ENCODE data around the gene CDC42BPG.

CDC42BPG gene

DNA sequence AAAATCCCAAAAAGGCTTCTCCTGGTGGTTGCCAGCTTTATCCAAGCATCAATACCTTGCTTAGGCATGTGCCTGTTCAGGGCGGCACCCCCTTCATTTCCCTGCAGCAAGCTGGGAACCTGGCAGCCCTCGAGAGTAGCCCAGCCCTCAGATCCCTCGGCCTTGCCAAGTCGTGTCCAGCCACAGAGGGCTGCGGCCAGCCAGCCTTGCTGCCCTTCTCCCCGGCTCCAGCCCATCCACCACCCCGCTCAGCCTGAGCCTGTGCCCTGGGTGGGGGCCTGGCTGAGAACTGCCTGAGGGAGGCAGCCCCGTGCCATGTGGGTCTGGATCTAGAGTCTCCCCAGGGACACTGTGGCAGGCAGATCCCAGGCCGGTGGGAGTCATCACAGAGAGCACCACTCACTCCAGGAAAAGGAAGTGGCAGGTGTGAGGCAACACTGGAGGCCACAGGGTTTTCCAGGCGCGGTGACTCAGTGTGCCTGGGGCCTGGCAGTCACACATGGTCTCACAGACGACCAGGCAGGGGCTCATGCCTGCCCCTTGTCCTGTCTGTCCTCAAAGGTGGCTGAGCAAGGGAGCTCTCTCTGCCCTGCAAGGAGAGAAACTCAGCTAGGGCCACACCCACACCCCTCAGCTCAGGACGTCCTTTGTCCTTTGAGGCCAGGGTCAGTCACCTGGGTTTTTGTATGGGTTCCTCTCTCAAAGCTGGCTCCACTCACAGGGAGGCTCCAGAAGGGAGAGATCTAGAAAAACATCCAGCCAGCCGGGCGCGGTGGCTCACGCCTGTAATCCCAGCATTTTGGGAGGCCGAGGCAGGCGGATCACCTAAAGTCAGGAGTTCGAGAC, 12.2 kb upstream of the CDC42BPG start:
- ChIA-PET CTCF (interaction anchor here (0.6 to 2.0 kb wide), 6 partner anchors 10 to 1992 kb away, joined by 3 to 6 read pairs (median 5); partner anchors contain the start of gene ARL2), POLR2A (ENCODE audit: low non-redundant PET) (interaction anchor here (0.9 to 1.4 kb wide), 3 partner anchors 8 to 20 kb away, joined by 3 to 4 read pairs (median 4); no protein-coding TSS in a partner anchor)
- TF ChIP-seq, protein P1, sequence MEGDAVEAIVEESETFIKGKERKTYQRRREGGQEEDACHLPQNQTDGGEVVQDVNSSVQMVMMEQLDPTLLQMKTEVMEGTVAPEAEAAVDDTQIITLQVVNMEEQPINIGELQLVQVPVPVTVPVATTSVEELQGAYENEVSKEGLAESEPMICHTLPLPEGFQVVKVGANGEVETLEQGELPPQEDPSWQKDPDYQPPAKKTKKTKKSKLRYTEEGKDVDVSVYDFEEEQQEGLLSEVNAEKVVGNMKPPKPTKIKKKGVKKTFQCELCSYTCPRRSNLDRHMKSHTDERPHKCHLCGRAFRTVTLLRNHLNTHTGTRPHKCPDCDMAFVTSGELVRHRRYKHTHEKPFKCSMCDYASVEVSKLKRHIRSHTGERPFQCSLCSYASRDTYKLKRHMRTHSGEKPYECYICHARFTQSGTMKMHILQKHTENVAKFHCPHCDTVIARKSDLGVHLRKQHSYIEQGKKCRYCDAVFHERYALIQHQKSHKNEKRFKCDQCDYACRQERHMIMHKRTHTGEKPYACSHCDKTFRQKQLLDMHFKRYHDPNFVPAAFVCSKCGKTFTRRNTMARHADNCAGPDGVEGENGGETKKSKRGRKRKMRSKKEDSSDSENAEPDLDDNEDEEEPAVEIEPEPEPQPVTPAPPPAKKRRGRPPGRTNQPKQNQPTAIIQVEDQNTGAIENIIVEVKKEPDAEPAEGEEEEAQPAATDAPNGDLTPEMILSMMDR (conservative IDR thresholded peaks at IDR 0.05; ENCODE audit: low read depth) = no peak
- peak; percentile 87 for DNase-seq (ENCODE audit: low spot score)
- peak overlapping the region; percentile 99 for H3K27ac ChIP-seq

DNA sequence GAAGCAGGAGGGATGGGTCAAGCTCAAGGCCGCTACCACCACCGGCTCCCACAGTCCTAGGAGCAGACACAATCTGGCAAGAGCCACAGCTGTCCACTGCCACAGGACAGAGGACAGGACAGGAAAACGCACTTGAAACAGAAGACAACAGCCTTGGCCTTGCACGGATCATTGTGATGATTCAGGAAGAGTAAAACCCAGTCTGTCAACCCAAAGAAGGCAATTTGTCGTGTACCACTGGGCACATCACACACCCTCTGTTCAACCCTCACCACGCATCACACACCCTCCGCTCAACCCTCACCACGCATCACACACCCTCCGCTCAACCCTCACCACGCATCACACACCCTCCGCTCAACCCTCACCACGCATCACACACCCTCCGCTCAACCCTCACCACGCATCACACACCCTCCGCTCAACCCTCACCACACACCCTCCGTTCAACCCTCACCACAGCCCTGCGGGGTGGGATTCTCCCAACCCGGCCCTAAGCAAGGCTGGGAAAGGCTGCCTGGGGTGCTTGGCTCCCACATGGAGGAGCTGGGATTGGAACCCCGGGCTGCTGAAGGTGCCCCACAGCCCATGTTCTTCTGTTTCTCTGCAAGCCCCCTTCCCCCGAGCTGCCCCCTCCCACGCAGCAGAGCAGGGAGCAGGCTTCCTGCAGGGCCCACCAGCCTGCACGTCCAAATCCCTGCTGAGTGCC, 11.3 kb upstream of the CDC42BPG start:
- POLR2A ChIA-PET (ENCODE audit: low non-redundant PET) = interaction anchor here (1.1 to 1.7 kb wide), 3 partner anchors 14 to 21 kb away, joined by 4 to 7 read pairs (median 4); no protein-coding TSS in a partner anchor
- TF ChIP-seq, protein P1 (conservative IDR thresholded peaks at IDR 0.05; ENCODE audit: low read depth) = no peak
- CTCF ChIA-PET = interaction anchor here (0.7 to 2.8 kb wide), 4 partner anchors 8 to 158 kb away, joined by 5 to 12 read pairs (median 8); partner anchors contain the start of gene ARL2
- no peak for DNase-seq (ENCODE audit: low spot score)
- H3K27ac ChIP-seq = peak overlapping the region; percentile 99

- POLR2A ChIA-PET (ENCODE audit: low non-redundant PET) = interaction anchor here (0.6 to 1.7 kb wide), 3 partner anchors 15 to 641 kb away, joined by 4 to 7 read pairs (median 6); no protein-coding TSS in a partner anchor
- peak; percentile 96 for DNase-seq (ENCODE audit: low spot score)
- CTCF ChIA-PET = interaction anchor here (0.6 to 2.8 kb wide), 3 partner anchors 24 to 159 kb away, joined by 3 to 12 read pairs (median 5); partner anchors contain the start of gene ARL2
- TF ChIP-seq, protein P1 (conservative IDR thresholded peaks at IDR 0.05; ENCODE audit: low read depth) = no peak
- peak overlapping the region; percentile 99 for H3K27ac ChIP-seq
Measured at GRCh38 chr11:64854534-64855502, 10.4 kb upstream of the CDC42BPG start.

DNA sequence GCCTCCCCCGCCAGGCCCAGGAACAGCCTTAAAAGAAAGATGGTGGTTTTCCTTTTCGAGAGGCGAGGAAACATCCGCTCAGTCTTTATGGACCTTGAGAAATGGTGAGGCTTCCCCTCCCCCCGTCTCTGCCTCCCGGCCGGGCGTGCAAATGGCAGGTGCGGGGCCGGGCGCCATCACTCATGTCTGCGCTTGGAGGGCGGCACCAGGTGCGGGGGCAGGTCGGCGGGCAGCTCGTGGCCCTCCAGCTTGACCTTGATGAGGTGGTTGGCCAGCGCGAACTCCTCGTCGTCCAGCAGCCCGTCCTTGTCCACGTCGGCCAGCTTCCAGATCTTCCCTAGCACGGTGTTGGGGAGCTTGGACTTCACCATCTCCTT, 9.7 kb upstream of the CDC42BPG start:
- POLR2A ChIA-PET (ENCODE audit: low non-redundant PET) = interaction anchor here (1.7 kb wide), 1 partner anchor 23 kb away, joined by 7 read pairs; no protein-coding TSS in a partner anchor
- H3K27ac ChIP-seq = peak overlapping the region; percentile 99
- TF ChIP-seq, protein P1 (conservative IDR thresholded peaks at IDR 0.05; ENCODE audit: low read depth) = no peak
- no peak for DNase-seq (ENCODE audit: low spot score)
- CTCF ChIA-PET = interaction anchor here (2.8 kb wide), 1 partner anchor 34 kb away, joined by 12 read pairs; no protein-coding TSS in a partner anchor

GRCh38 chr11:64853709-64854108, 9.3 kb upstream of the CDC42BPG start:
- TF ChIP-seq, protein P1 (conservative IDR thresholded peaks at IDR 0.05; ENCODE audit: low read depth) = no peak
- CTCF ChIA-PET = interaction anchor here (1.4 to 2.8 kb wide), 2 partner anchors 34 to 143 kb away, joined by 4 to 12 read pairs; partner anchors contain the start of gene BATF2
- peak overlapping the region; percentile 99 for H3K27ac ChIP-seq
- POLR2A ChIA-PET (ENCODE audit: low non-redundant PET) = interaction anchor here (1.7 kb wide), 1 partner anchor 23 kb away, joined by 7 read pairs; no protein-coding TSS in a partner anchor
- DNase-seq (ENCODE audit: low spot score) = no peak
